Measurements from ENCODE around the gene EGFL7. TPM values are rescaled to one million over a fixed set of nuclear protein-coding genes. Genes with fewer than 3 reads are reported as not detected.

EGFL7 gene
- total and polyA plus RNA-seq, 2 of the 13 experiments (the other 11 are each of a cell fraction or from before 2014, with no cell fraction given) = 0.20 to 5.1 TPM

DNA sequence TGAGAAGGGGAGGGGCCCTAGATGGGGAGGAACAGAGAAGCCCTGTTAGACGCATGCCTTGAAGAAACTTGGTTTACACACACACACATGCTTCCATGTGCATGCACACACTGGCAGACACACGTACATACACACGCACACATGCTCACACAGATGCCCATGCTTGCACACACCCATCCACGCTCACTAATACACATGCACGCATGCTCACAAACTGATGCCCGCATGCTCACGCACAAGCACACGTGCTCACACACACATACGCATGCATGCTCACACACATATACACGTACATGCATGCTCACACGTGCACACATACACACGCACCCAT is 32.1 kb upstream of the EGFL7 start (continued):
- TF ChIP-seq ZBED4 (CRISPR knock-in tag; IDR thresholded peaks at IDR 0.05; ENCODE audit: borderline replicate concordance) (no peak), ZXDC (CRISPR knock-in tag; IDR thresholded peaks at IDR 0.05) (0 out of 2 replicates have a peak, but pooled peaks have one; percentile 2), CHCHD3 (CRISPR knock-in tag; IDR thresholded peaks at IDR 0.05) (0 out of 2 replicates have a peak, but pooled peaks have one; percentile 28), MTA1 (CRISPR knock-in tag; IDR thresholded peaks at IDR 0.05; ENCODE audit: borderline replicate concordance) (0 out of 2 replicates have a peak, but pooled peaks have one; percentile 1), ZGPAT (CRISPR knock-in tag; IDR thresholded peaks at IDR 0.05) (no peak), ZNF678 (CRISPR knock-in tag; IDR thresholded peaks at IDR 0.05) (no peak)

Data from HepG2 (cell line).